Memory B cell (primary cell): ENCODE data around the gene PLA2G4B.

Source experiments
- ATAC-seq: fragments of 150-1000 bp; cut with Tn5 transposase; 2 replicates; pipeline ENCODE4 v1.10.0; 2021; ENCODE audit warnings: low read depth, mild to moderate bottlenecking, moderate library complexity
- DNase-seq, 2 donors: peaks; one replicate each; pipeline ENCODE4 v3.0.0; 2022; ENCODE audit warnings: low spot score in 2 of 2
- H3K27ac Mint-ChIP-seq: one replicate; pipeline ENCODE4 v1.8.0; 2022; ENCODE audit warnings: mild to moderate bottlenecking, moderate library complexity, mixed read lengths
- H3K27me3 Mint-ChIP-seq: one replicate; pipeline ENCODE4 v1.8.0; 2022; ENCODE audit warnings: mixed read lengths
- H3K36me3 Mint-ChIP-seq: one replicate; pipeline ENCODE4 v1.8.0; 2022; ENCODE audit warnings: mild to moderate bottlenecking, mixed read lengths
- H3K4me1 Mint-ChIP-seq: one replicate; pipeline ENCODE4 v1.8.0; 2022; ENCODE audit warnings: mixed read lengths
- H3K4me3 Mint-ChIP-seq: one replicate; pipeline ENCODE4 v1.8.0; 2022; ENCODE audit warnings: mild to moderate bottlenecking, moderate library complexity, mixed read lengths
- H3K9me3 Mint-ChIP-seq: one replicate; pipeline ENCODE4 v1.8.0; 2022; ENCODE audit warnings: mixed read lengths

The PLA2G4B gene

GRCh38 chr15:41871175-41871905 is 32.7 kb downstream of the PLA2G4B start:
- DNase-seq (no peak), ATAC-seq (no peak)
- H3K27ac Mint-ChIP-seq, result no peak overlapping the region
- H3K36me3 Mint-ChIP-seq, result no peaks in the 10 kb centered on the region
- no peaks in the 10 kb centered on the region for H3K9me3 Mint-ChIP-seq
- peaks cover 9% of the 10 kb centered on the region for H3K4me1 Mint-ChIP-seq
- H3K4me3 Mint-ChIP-seq, result no peak overlapping the region
- H3K27me3 Mint-ChIP-seq, result peaks cover 7% of the 10 kb centered on the region

GRCh38 chr15:41872166-41872747 is 33.6 kb downstream of the PLA2G4B start:
- ATAC-seq, result no peak
- Mint-ChIP-seq H3K27ac (no peak overlapping the region), H3K27me3 (peaks cover 7% of the 10 kb centered on the region), H3K36me3 (no peaks in the 10 kb centered on the region), H3K4me1 (peaks cover 9% of the 10 kb centered on the region), H3K4me3 (no peak overlapping the region), H3K9me3 (no peaks in the 10 kb centered on the region)
- no peak for DNase-seq

GRCh38 chr15:41873711-41874110 is 35.1 kb downstream of the PLA2G4B start:
- DNase-seq, result no peak
- ATAC-seq, result no peak
- Mint-ChIP-seq H3K27ac (no peak overlapping the region), H3K4me1 (peaks cover 9% of the 10 kb centered on the region), H3K27me3 (peaks cover 7% of the 10 kb centered on the region), H3K36me3 (no peaks in the 10 kb centered on the region), H3K9me3 (no peaks in the 10 kb centered on the region), H3K4me3 (no peak overlapping the region)

- no peaks in the 10 kb centered on the region for H3K9me3 Mint-ChIP-seq
- peaks cover 9% of the 10 kb centered on the region for H3K4me1 Mint-ChIP-seq
- no peak overlapping the region for H3K4me3 Mint-ChIP-seq
- no peak overlapping the region for H3K27ac Mint-ChIP-seq
- peaks cover 11% of the 10 kb centered on the region for H3K27me3 Mint-ChIP-seq
- DNase-seq (no peak), ATAC-seq (no peak)
- H3K36me3 Mint-ChIP-seq, result no peaks in the 10 kb centered on the region
Measured at GRCh38 chr15:41874736-41875135, 36.1 kb downstream of the PLA2G4B start.

- Mint-ChIP-seq H3K27me3 (peaks cover 14% of the 10 kb centered on the region), H3K4me3 (peak overlapping the region; percentile 64), H3K27ac (no peak overlapping the region), H3K4me1 (peaks cover 9% of the 10 kb centered on the region), H3K36me3 (no peaks in the 10 kb centered on the region), H3K9me3 (no peaks in the 10 kb centered on the region)
- peak; percentile 91 for ATAC-seq
- no peak for DNase-seq
Measured at GRCh38 chr15:41876007-41876406, 37.4 kb downstream of the PLA2G4B start.

- Mint-ChIP-seq H3K9me3 (no peaks in the 10 kb centered on the region), H3K4me3 (no peak overlapping the region), H3K27me3 (peaks cover 19% of the 10 kb centered on the region), H3K4me1 (peaks cover 13% of the 10 kb centered on the region), H3K36me3 (no peaks in the 10 kb centered on the region), H3K27ac (no peak overlapping the region)
- DNase-seq (no peak), ATAC-seq (no peak)
Measured at GRCh38 chr15:41876689-41877088, 38.0 kb downstream of the PLA2G4B start.

- Mint-ChIP-seq H3K27me3 (peaks cover 15% of the 10 kb centered on the region), H3K4me1 (peaks cover 16% of the 10 kb centered on the region), H3K27ac (no peak overlapping the region), H3K9me3 (no peaks in the 10 kb centered on the region), H3K36me3 (no peaks in the 10 kb centered on the region), H3K4me3 (no peak overlapping the region)
- DNase-seq (no peak), ATAC-seq (no peak)
Measured at GRCh38 chr15:41877631-41878354, 39.1 kb downstream of the PLA2G4B start.

GRCh38 chr15:41878355-41878699 is 39.7 kb downstream of the PLA2G4B start:
- Mint-ChIP-seq H3K27me3 (peaks cover 15% of the 10 kb centered on the region), H3K9me3 (no peaks in the 10 kb centered on the region), H3K36me3 (no peaks in the 10 kb centered on the region), H3K27ac (no peak overlapping the region), H3K4me1 (peaks cover 18% of the 10 kb centered on the region), H3K4me3 (no peak overlapping the region)
- ATAC-seq (no peak), DNase-seq (no peak)

GRCh38 chr15:41879321-41879845 is 40.7 kb downstream of the PLA2G4B start:
- H3K4me3 Mint-ChIP-seq, result no peak overlapping the region
- DNase-seq (no peak), ATAC-seq (no peak)
- H3K4me1 Mint-ChIP-seq, result peaks cover 19% of the 10 kb centered on the region
- H3K9me3 Mint-ChIP-seq, result no peaks in the 10 kb centered on the region
- peaks cover 15% of the 10 kb centered on the region for H3K27me3 Mint-ChIP-seq
- no peaks in the 10 kb centered on the region for H3K36me3 Mint-ChIP-seq
- no peak overlapping the region for H3K27ac Mint-ChIP-seq

- Mint-ChIP-seq H3K36me3 (no peaks in the 10 kb centered on the region), H3K27me3 (peaks cover 15% of the 10 kb centered on the region), H3K4me1 (peaks cover 20% of the 10 kb centered on the region), H3K9me3 (no peaks in the 10 kb centered on the region), H3K4me3 (no peak overlapping the region), H3K27ac (no peak overlapping the region)
- DNase-seq (no peak), ATAC-seq (no peak)
Measured at GRCh38 chr15:41880156-41880877, 41.7 kb downstream of the PLA2G4B start.

- no peak for ATAC-seq
- H3K27me3 Mint-ChIP-seq, result peaks cover 14% of the 10 kb centered on the region
- DNase-seq, result no peak
- H3K36me3 Mint-ChIP-seq, result no peaks in the 10 kb centered on the region
- peaks cover 14% of the 10 kb centered on the region for H3K4me1 Mint-ChIP-seq
- H3K4me3 Mint-ChIP-seq, result peak overlapping the region; percentile 60
- H3K9me3 Mint-ChIP-seq, result no peaks in the 10 kb centered on the region
- no peak overlapping the region for H3K27ac Mint-ChIP-seq
Measured at GRCh38 chr15:41881086-41881485, 42.4 kb downstream of the PLA2G4B start.

- H3K27me3 Mint-ChIP-seq, result peaks cover 14% of the 10 kb centered on the region
- H3K9me3 Mint-ChIP-seq, result no peaks in the 10 kb centered on the region
- DNase-seq (no peak), ATAC-seq (no peak)
- H3K4me3 Mint-ChIP-seq, result peak overlapping the region; percentile 60
- H3K27ac Mint-ChIP-seq, result no peak overlapping the region
- no peaks in the 10 kb centered on the region for H3K36me3 Mint-ChIP-seq
- H3K4me1 Mint-ChIP-seq, result peaks cover 13% of the 10 kb centered on the region
Measured at GRCh38 chr15:41881550-41881919, 42.9 kb downstream of the PLA2G4B start.

- no peaks in the 10 kb centered on the region for H3K36me3 Mint-ChIP-seq
- no peak for DNase-seq
- no peaks in the 10 kb centered on the region for H3K9me3 Mint-ChIP-seq
- peak; percentile 32 for ATAC-seq
- H3K4me3 Mint-ChIP-seq, result no peak overlapping the region
- no peak overlapping the region for H3K27ac Mint-ChIP-seq
- H3K27me3 Mint-ChIP-seq, result peaks cover 14% of the 10 kb centered on the region
- peaks cover 13% of the 10 kb centered on the region for H3K4me1 Mint-ChIP-seq
Measured at GRCh38 chr15:41881920-41882688, 43.5 kb downstream of the PLA2G4B start.
